Upper lobe of left lung (tissue), 6 donors: Measurements from ENCODE around the gene TMEM238. TPM values are rescaled to one million over a fixed set of nuclear protein-coding genes. Genes with fewer than 3 reads are reported as not detected.
A peak's percentile ranks its signal among the peaks of the same experiment; 100 is the strongest.

Experiments used
- ATAC-seq, 2 donors: fragments of 200-7000 bp; cut with Tn5 transposase; one replicate each; pipeline ENCODE4 v1.9.1; 2022; ENCODE audit warnings: mild to moderate bottlenecking in 2 of 2, moderate library complexity in 2 of 2; ENCODE audit not compliant: low FRiP score in 2 of 2
- DNase-seq, 2 donors: peaks; one replicate each; pipeline ENCODE4 v3.0.0-alpha.2; 2019 to 2020
- H3K27ac ChIP-seq, 4 donors: fragments of 200-600 bp; sonication (generic); one replicate each; pipeline ENCODE4 v1.5.1; 2016 to 2019
- H3K27me3 ChIP-seq, 4 donors: fragments of 200-600 bp; sonication (generic); one replicate each; pipeline ENCODE4 v1.5.1; 2017 to 2019
- H3K36me3 ChIP-seq, 4 donors: fragments of 200-600 bp; sonication (generic); one replicate each; pipeline ENCODE4 v1.5.1; 2016 to 2019
- H3K4me1 ChIP-seq, 4 donors: fragments of 200-600 bp; sonication (generic); one replicate each; pipeline ENCODE4 v1.5.1; 2018 to 2019
- H3K4me3 ChIP-seq, 4 donors: fragments of 200-600 bp; sonication (generic); one replicate each; pipeline ENCODE4 v1.5.1; 2017 to 2019; ENCODE audit warnings: mild to moderate bottlenecking in 2 of 4, moderate library complexity in 1 of 4
- H3K9me3 ChIP-seq, 4 donors: fragments of 200-600 bp; sonication (generic); one replicate each; pipeline ENCODE4 v1.5.1; 2018 to 2019
- EP300 ChIP-seq, 4 donors: sonication (generic); formaldehyde crosslinking; IDR thresholded peaks; one replicate each; pipeline ENCODE4 v1.5.1; 2017; ENCODE audit warnings: antibody characterized with exemption in 4 of 4, control low read depth in 2 of 4
- POLR2A ChIP-seq, 4 donors: fragments of 450-650 bp; IDR thresholded peaks; one replicate each; pipeline ENCODE4 v1.5.1; 2016 to 2017; ENCODE audit warnings: antibody characterized with exemption in 4 of 4, mild to moderate bottlenecking in 2 of 4
- POLR2AphosphoS5 ChIP-seq, 2 donors: sonication (generic); formaldehyde crosslinking; IDR thresholded peaks; one replicate each; pipeline ENCODE4 v1.5.1; 2017; ENCODE audit warnings: antibody characterized with exemption in 2 of 2
- WGBS, 2 donors: methylation state at CpG; one replicate each; pipeline ENCODE4 v1.1.5; 2017 to 2018; 5-methylcytosine and 5-hydroxymethylcytosine counted together
- total RNA-seq, 6 donors: library from RNA; depleted of rRNA in 4 of 6; stranded (reverse); fragments of >200 nt in 4 of 6; gene quantifications; one replicate each; pipeline versions ENCODE4 v1.1.0 to v1.2.1, GENCODE V29; 2016 to 2021
- TF ChIP-seq, protein P1 (sequence below), 6 experiments: fragments of 450-650 bp in 4 of 6; fragments of 200-600 bp in 2 of 6; sonication (generic) in 2 of 6; IDR thresholded peaks; one replicate each; pipeline ENCODE4 v1.5.1; 2016 to 2019; ENCODE audit warnings: antibody characterized with exemption in 6 of 6
- donor health status: DM: no; HTN: no; CAD: no; lungs with moderate emphysema.
- donor health status: DM: no; HTN: yes; CAD: no; lungs with severe emphysema.

The TMEM238 gene
- total RNA-seq, 6 donors from 2014 or later, result 22.0 to 54.6 (median 36.0) TPM

GRCh38 chr19:55345818-55346724 is 38.0 kb downstream of the TMEM238 start:
- DNase-seq (peak in 1 of 2 donors; percentile 84), ATAC-seq (peak in 1 of 2 donors; percentile 73)
- no peak overlapping the region for H3K27ac ChIP-seq

GRCh38 chr19:55345101-55345817 is 38.8 kb downstream of the TMEM238 start:
- peaks cover 13 to 23% (median 16%) of the 10 kb centered on the region in 4 donors for H3K4me1 ChIP-seq
- no peak overlapping the region for H3K4me3 ChIP-seq
- ATAC-seq (no peak), DNase-seq (no peak)
- H3K27me3 ChIP-seq, result no peaks in the 10 kb centered on the region
- TF ChIP-seq POLR2AphosphoS5 (IDR thresholded peaks at IDR 0.05), result no peak
- TF ChIP-seq EP300 (IDR thresholded peaks at IDR 0.05), result no peak
- TF ChIP-seq POLR2A (IDR thresholded peaks at IDR 0.05), result no peak
- TF ChIP-seq, protein P1, sequence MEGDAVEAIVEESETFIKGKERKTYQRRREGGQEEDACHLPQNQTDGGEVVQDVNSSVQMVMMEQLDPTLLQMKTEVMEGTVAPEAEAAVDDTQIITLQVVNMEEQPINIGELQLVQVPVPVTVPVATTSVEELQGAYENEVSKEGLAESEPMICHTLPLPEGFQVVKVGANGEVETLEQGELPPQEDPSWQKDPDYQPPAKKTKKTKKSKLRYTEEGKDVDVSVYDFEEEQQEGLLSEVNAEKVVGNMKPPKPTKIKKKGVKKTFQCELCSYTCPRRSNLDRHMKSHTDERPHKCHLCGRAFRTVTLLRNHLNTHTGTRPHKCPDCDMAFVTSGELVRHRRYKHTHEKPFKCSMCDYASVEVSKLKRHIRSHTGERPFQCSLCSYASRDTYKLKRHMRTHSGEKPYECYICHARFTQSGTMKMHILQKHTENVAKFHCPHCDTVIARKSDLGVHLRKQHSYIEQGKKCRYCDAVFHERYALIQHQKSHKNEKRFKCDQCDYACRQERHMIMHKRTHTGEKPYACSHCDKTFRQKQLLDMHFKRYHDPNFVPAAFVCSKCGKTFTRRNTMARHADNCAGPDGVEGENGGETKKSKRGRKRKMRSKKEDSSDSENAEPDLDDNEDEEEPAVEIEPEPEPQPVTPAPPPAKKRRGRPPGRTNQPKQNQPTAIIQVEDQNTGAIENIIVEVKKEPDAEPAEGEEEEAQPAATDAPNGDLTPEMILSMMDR (IDR thresholded peaks at IDR 0.05), result no peak
- H3K9me3 ChIP-seq, result no peaks in the 10 kb centered on the region
- WGBS, 2 donors, result 86 to 90% methylated on average over 22 of the region's 22 CpGs
- no peak overlapping the region for H3K27ac ChIP-seq
- H3K36me3 ChIP-seq, result peaks cover 0 to 37% (median 21%) of the 10 kb centered on the region in 4 donors

More at GRCh38 chr19:55345818-55346724, 38.0 kb downstream of the TMEM238 start:
- Histone ChIP-seq H3K4me3 (no peak overlapping the region), H3K4me1 (peaks cover 5 to 14% (median 9%) of the 10 kb centered on the region in 4 donors), H3K27me3 (no peaks in the 10 kb centered on the region), H3K9me3 (no peaks in the 10 kb centered on the region), H3K36me3 (peaks cover 0 to 37% (median 21%) of the 10 kb centered on the region in 4 donors)
- TF ChIP-seq EP300 (IDR thresholded peaks at IDR 0.05), result no peak
- TF ChIP-seq, protein P1 (IDR thresholded peaks at IDR 0.05), result no peak
- TF ChIP-seq POLR2AphosphoS5 (IDR thresholded peaks at IDR 0.05), result no peak
- no peak for TF ChIP-seq POLR2A (IDR thresholded peaks at IDR 0.05)
- 79 to 90% methylated on average over 17 to 40 of the region's 43 CpGs for WGBS, 2 donors

- DNase-seq (no peak), ATAC-seq (no peak)
- H3K36me3 ChIP-seq, result peaks cover 0 to 37% (median 21%) of the 10 kb centered on the region in 4 donors
- no peak overlapping the region for H3K27ac ChIP-seq
- TF ChIP-seq POLR2AphosphoS5 (IDR thresholded peaks at IDR 0.05), result no peak
- TF ChIP-seq, protein P1 (IDR thresholded peaks at IDR 0.05), result no peak
- no peaks in the 10 kb centered on the region for H3K27me3 ChIP-seq
- H3K4me3 ChIP-seq, result no peak overlapping the region
- 80 to 89% methylated on average over 7 to 9 of the region's 9 CpGs for WGBS, 2 donors
- H3K4me1 ChIP-seq, result peaks cover 14 to 24% (median 19%) of the 10 kb centered on the region in 4 donors
- no peaks in the 10 kb centered on the region for H3K9me3 ChIP-seq
Measured at GRCh38 chr19:55344444-55344843, 39.6 kb downstream of the TMEM238 start.

DNA sequence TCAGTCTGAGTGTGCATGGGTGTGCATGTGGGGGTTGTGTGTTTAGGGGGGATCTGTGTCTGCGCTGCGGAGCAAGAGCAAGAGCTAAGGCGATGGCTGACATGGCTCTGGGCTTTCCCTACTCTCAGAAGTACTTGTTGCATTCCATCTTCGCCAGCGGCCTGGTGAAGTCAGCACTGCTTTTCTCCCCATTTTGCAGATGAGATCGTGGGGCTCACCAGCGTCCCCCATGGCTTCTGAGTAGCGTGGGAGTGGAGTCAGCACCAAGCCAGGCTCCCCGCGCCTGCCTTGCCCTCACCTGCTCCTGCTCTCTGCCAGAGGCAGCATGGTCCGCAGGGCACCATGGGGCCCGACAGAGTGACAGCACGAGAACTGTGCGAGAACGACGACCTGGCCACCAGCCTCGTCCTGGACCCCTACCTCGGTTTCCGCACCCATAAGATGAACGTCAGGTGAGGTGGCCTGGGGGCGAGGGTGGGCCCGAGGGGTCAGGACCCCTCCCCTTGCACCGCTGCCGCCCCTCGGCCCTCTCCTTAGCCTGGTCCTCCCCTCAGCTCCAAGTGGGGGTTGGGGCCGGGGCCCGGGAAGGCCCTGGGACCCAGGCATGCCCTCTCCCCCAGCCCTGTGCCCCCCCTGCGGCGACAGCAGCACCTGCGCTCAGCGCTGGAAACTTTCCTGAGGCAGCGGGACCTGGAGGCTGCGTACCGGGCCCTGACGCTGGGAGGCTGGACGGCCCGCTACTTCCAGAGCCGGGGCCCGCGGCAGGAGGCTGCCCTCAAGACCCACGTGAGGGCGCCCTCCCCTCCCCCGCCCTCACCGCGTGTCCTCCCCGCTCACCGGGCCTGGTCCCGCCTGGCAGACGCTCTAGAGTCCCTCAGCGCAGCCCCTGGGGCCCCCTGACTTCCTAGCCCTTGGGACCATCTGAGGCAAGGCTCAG is 42.2 kb downstream of the TMEM238 start:
- peak overlapping the region in 1 of 4 donors; percentile 84 for H3K4me3 ChIP-seq

More for the DNA sequence above, 42.2 kb downstream of the TMEM238 start:
- DNase-seq (peak in 1 of 2 donors; percentile 79), ATAC-seq (no peak)
- Histone ChIP-seq H3K27ac (no peak overlapping the region), H3K27me3 (no peaks in the 10 kb centered on the region), H3K36me3 (peaks cover 0 to 30% (median 18%) of the 10 kb centered on the region in 4 donors), H3K4me1 (peaks cover 17 to 26% (median 20%) of the 10 kb centered on the region in 4 donors), H3K9me3 (no peaks in the 10 kb centered on the region)
- WGBS, 2 donors, result 84 to 86% methylated on average over 24 to 33 of the region's 50 CpGs
- TF ChIP-seq POLR2A (IDR thresholded peaks at IDR 0.05) (no peak), POLR2AphosphoS5 (IDR thresholded peaks at IDR 0.05) (no peak), EP300 (IDR thresholded peaks at IDR 0.05) (no peak)
- TF ChIP-seq, protein P1 (IDR thresholded peaks at IDR 0.05), result no peak
